Duodenal mucosa (tissue), 2 donors: ENCODE measurements around the gene FAM124A.

Experiments used
- H3K27ac ChIP-seq: one replicate; pipeline ENCODE4 v1.7.0; 2013; ENCODE audit warnings: low read depth, low read length
- H3K27me3 ChIP-seq, 2 donors: one replicate each; pipeline ENCODE4 v1.7.0; 2013; ENCODE audit warnings: low read length in 2 of 2, control low read depth in 1 of 2; ENCODE audit not compliant: insufficient read depth in 2 of 2, control insufficient read depth in 1 of 2
- H3K36me3 ChIP-seq, 2 donors: one replicate each; pipeline ENCODE4 v1.7.0; 2013; ENCODE audit warnings: low read length in 2 of 2, control low read depth in 1 of 2; ENCODE audit not compliant: insufficient read depth in 2 of 2, control insufficient read depth in 1 of 2
- H3K4me1 ChIP-seq, 2 donors: one replicate each; pipeline ENCODE4 v1.7.0; 2013; ENCODE audit warnings: low read length in 2 of 2, control low read depth in 1 of 2; ENCODE audit not compliant: insufficient read depth in 2 of 2, control insufficient read depth in 1 of 2
- H3K4me3 ChIP-seq, 2 donors: one replicate each; pipeline ENCODE4 v1.7.0; 2013; ENCODE audit warnings: low read length in 2 of 2, low read depth in 1 of 2
- H3K9ac ChIP-seq, 2 donors: one replicate each; pipeline ENCODE4 v1.7.0; 2013; ENCODE audit warnings: low read length in 2 of 2, low read depth in 1 of 2
- H3K9me3 ChIP-seq, 2 donors: one replicate each; pipeline ENCODE4 v1.7.0; 2013; ENCODE audit warnings: low read length in 2 of 2, control low read depth in 1 of 2; ENCODE audit not compliant: control insufficient read depth in 1 of 2

Gene FAM124A

DNA sequence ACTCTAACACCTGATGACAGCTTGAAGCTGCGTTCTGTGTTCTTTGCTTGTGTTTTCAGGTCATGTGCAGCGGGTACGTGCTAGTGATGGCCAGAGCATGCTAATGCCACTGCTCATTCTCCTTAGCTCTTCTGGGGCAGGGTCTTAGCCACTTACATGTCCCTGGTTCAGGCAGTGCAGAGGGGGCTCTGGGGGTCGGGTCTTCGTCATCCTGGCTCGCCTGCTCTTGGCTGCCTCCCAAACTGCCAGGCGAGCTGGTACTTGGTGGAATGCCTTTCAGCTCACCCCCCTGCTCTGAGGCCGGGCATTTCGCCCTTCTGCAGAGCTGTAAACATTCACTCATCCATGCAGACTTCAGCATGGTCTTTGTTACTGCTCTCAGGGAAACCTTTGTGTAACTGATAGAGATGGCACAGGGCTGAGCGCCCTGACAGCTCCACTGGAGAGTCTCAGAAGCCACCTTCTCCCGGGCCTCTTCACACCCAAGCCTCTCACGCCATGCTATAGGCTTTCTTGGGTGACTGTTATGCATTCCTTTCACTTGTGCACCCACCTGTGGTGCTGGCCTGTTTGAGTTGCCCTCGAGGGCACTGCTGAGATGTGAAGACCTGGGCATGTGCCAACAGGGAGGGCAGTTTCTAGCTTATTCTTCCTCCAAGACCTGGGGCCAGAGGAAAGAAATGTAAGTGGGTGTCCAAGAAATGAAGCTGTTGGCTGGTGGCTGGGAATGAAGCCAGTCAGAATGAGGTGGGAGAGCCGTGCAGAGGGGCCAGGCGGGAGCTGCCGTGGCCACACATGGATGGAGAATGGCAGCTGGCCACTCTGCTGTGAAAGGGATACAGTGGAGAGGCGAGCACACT is 24.4 kb downstream of the FAM124A start:
- Histone ChIP-seq H3K4me1 (no peaks in the 10 kb centered on the region), H3K9me3 (no peaks in the 10 kb centered on the region), H3K9ac (no peak overlapping the region), H3K27ac (no peak overlapping the region), H3K4me3 (no peak overlapping the region), H3K36me3 (no peaks in the 10 kb centered on the region), H3K27me3 (no peaks in the 10 kb centered on the region)

DNA sequence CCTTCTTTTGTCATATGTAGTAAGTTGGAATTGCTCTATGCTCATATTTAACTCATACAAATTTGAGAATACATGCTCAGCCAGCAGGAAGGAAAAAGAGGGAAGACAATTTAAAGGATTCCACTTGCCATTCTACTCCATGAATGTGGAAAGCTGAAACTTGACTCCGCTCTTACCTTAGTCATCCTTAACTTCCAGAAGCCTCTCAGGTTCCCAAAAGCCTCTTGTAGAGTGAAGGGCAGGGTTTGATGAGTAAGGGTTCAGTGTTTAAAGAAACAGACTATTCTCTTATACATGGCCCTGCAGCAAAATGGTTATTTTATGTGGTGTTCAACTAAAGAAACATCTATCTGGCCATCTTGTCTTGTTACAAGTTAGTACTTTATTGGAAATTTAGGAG is 27.1 kb downstream of the FAM124A start:
- H3K27ac ChIP-seq, result no peak overlapping the region
- H3K4me1 ChIP-seq, result no peaks in the 10 kb centered on the region

DNA sequence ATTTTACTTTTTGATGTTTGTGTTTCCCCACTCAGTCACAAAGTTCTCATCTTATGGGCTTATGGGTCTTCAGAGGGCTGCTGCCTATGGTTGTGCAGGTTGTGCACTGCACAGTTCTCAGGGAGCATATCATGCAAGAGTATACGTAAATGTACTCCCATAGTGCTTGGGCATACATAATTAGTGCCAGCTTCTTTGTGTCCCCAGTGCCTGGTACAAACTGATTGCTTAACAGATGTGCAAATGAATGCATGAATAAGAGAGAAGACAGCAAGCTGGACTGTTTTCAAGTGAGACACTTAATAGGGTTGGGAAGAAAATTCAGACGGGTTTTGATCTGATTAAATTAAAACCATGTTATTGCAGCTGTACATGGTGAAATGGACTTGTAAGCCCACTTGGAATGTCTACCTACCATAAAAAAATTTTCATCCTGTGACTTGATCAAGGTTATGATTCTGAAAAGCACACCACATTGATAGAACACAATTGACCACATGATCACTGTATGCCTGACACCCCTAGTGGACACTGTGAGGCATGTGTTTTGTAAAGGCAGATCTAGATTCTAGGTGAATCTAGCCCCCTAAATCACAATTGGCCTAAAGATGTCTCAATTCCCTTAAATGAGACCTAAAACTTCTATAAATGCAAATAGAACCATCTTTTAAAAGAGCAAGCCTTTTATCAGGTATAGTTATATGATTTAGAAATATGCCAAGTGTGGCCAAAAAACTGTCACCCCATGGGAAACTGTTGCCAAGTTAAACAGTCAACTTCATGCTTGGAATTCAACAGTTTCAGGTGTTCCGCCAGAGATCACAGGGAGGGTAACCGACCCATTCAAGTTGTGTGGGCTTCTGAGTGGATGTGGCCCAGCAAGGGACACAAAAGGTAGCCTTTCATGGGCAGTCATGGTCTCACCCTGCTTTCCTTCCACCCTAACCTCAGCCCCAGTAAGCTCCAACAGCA is 27.9 kb downstream of the FAM124A start:
- no peaks in the 10 kb centered on the region for H3K9me3 ChIP-seq
- no peaks in the 10 kb centered on the region for H3K36me3 ChIP-seq
- no peaks in the 10 kb centered on the region for H3K27me3 ChIP-seq
- H3K4me1 ChIP-seq, result no peaks in the 10 kb centered on the region
- H3K27ac ChIP-seq, result no peak overlapping the region
- H3K9ac ChIP-seq, result no peak overlapping the region
- H3K4me3 ChIP-seq, result no peak overlapping the region

More for the DNA sequence above, 27.1 kb downstream of the FAM124A start:
- Histone ChIP-seq H3K9me3 (no peaks in the 10 kb centered on the region), H3K9ac (no peak overlapping the region), H3K27me3 (no peaks in the 10 kb centered on the region), H3K4me3 (no peak overlapping the region), H3K36me3 (no peaks in the 10 kb centered on the region)

DNA sequence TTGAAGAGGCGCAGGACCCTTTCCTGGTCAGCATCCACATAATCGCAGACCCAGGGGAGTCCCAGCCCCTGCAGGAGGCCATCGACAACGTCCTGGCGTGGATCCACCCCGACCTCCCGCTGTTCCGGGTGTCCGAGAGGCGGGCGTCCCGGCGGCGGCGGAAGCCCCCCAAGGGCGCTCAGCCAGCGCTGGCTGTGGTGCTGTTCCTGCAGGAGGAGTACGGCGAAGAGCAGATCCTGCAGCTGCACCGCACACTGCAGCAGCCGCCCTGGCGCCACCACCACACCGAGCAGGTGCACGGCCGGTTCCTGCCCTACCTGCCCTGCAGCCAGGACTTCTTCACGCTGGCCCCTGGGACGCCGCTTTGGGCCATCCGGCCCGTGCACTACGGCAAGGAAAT is 29.3 kb downstream of the FAM124A start:
- H3K27ac ChIP-seq, result no peak overlapping the region
- no peak overlapping the region for H3K4me3 ChIP-seq
- no peaks in the 10 kb centered on the region for H3K27me3 ChIP-seq
- H3K4me1 ChIP-seq, result no peaks in the 10 kb centered on the region
- H3K36me3 ChIP-seq, result no peaks in the 10 kb centered on the region
- H3K9me3 ChIP-seq, result no peaks in the 10 kb centered on the region
- no peak overlapping the region for H3K9ac ChIP-seq

DNA sequence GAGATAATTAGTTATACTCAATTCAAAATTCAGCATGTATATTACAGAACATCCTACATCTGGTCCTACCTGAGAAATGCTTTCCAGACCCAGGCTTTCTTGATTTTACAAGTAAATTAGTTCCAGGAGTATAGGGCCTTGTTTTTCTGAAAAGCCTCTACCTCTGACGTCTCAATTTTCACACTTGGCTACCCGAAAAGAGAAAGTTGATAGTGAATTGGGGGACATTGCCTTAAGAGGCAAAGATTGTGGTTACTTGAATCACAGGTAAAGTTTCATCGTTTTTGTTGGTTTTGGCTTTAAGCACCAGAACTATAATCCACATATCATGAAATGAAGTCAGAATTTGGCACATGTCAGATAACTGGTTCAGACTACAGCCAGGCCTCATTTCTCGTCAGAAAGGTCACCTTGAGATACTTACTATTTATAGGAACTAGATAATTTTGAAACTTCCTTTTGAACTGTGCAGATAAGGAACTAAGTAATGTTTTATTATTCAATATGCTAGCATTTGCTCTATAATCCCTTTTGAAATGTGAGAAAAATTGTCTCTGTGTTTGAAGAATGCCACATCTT is 30.8 kb downstream of the FAM124A start:
- Histone ChIP-seq H3K27me3 (no peaks in the 10 kb centered on the region), H3K9ac (no peak overlapping the region), H3K27ac (no peak overlapping the region), H3K4me1 (no peaks in the 10 kb centered on the region), H3K36me3 (no peaks in the 10 kb centered on the region), H3K9me3 (no peaks in the 10 kb centered on the region), H3K4me3 (no peak overlapping the region)

DNA sequence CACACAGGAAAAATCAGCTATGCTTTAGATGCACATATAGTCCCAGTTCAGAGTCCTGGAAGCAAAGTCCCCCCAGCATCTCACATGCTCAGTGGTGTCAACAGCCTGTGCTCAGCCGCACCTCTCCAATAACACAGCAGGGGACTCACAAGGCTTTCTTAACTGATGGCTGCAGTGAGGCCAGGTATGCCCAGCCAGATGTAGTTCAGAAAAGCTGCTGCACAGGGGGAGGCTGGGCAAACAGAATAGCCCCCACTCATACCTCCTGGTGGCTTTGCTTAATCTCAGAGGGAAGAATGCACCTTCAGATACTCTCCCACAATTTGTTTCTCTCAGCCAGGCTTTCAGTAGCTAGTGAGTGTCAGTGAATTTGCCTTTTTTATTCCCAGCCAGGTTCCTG is 33.4 kb downstream of the FAM124A start:
- H3K4me1 ChIP-seq, result no peaks in the 10 kb centered on the region
- H3K27ac ChIP-seq, result no peak overlapping the region
- H3K9me3 ChIP-seq, result no peaks in the 10 kb centered on the region
- H3K9ac ChIP-seq, result no peak overlapping the region
- H3K27me3 ChIP-seq, result no peaks in the 10 kb centered on the region
- H3K36me3 ChIP-seq, result no peaks in the 10 kb centered on the region
- no peak overlapping the region for H3K4me3 ChIP-seq

DNA sequence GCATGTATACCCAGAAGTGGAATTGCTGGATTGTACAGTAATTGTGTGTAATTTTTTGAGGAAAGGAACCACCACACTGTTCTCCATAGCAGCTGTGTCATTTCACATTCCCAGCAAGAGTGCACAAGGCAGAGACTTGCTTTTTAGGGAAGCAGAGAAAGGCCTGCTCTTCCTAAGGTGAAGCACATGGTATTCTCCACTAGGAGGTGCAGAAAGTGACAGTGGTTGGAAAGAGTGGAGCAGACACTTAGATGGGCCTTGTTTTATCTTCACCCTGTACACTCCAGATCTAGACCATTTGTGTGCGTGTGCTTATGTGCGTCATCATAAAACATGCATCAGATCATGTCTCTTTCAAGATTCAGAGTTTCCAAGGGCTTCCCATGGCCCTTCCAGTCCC is 35.0 kb downstream of the FAM124A start:
- Histone ChIP-seq H3K27ac (no peak overlapping the region), H3K9me3 (no peaks in the 10 kb centered on the region), H3K36me3 (no peaks in the 10 kb centered on the region), H3K4me1 (no peaks in the 10 kb centered on the region), H3K27me3 (no peaks in the 10 kb centered on the region), H3K4me3 (no peak overlapping the region), H3K9ac (no peak overlapping the region)

DNA sequence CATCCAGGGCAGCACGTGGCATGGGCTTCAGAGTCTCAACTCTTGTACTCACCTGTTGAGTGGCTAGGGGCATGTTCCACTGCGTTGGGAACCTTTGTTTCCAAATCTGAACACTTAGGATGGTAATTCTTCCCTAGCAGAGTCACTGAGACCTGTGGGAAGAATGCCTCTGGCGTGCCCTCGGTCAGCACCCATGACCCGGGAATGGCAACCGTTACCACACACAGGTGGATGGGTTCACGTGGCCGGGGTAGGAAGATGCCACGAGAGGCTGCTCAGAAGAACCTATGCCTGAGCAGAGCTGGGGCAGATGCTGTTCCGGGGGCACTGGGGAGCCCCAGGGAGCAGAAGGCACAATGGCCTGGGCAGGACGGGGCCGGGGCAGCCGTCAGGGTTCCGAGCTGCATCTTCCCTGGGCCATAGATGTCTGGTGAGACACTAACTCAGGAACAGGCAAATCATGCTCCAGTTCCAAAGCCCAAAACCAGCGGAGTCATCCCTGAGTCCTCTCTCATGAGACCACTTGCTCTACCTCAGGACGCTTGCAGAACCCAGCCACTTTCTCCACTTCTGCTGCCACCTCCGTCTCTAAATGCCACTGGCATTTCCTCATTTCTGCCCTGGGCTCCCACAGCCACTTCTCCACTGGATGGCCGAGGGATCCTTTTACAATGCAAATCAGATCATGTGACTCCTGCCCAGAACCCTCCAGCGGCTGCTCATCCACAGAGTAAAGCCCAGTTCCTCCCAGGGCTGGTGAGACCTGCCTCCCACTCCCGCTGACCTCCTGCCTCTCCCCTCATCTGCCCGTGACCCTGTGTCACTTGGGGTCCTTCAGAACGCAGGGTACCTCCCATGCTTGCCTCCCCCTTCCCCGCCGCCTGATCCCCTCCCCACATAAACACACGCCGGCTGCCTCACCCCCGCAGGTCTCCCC is 36.7 kb downstream of the FAM124A start:
- Histone ChIP-seq H3K4me3 (no peak overlapping the region), H3K27ac (no peak overlapping the region), H3K9ac (no peak overlapping the region), H3K36me3 (no peaks in the 10 kb centered on the region), H3K9me3 (no peaks in the 10 kb centered on the region), H3K4me1 (no peaks in the 10 kb centered on the region), H3K27me3 (no peaks in the 10 kb centered on the region)

DNA sequence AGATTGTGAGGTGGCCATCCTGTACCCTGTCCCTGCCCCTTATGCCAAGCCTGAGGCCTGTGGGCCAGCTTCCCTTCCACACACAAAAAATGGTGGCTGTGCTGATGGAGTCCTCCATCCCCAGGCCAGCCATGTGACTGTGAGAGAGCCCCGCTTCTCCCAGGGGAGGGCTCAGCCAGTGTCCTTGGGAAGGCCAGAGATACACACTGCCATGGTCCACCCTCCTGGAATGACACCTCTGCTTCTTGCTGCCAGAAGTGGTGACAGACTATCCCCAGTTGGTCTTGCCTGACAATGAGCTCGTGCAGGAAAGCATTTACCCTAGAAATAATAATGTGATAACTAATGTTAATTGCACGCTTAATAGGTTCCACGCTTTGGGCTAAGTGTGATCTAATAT is 38.0 kb downstream of the FAM124A start:
- Histone ChIP-seq H3K4me3 (no peak overlapping the region), H3K36me3 (no peaks in the 10 kb centered on the region), H3K27ac (no peak overlapping the region), H3K9ac (no peak overlapping the region), H3K9me3 (no peaks in the 10 kb centered on the region), H3K4me1 (no peaks in the 10 kb centered on the region), H3K27me3 (no peaks in the 10 kb centered on the region)
